ENCODE results near the gene LKAAEAR1. TPM values are rescaled to one million over a fixed set of nuclear protein-coding genes. Genes with fewer than 3 reads are reported as not detected.

Gene LKAAEAR1
- total and polyA plus RNA-seq, 9 of the 15 experiments (the other 6 are each of a cell fraction or from before 2014, with no cell fraction given): not detected

DNA sequence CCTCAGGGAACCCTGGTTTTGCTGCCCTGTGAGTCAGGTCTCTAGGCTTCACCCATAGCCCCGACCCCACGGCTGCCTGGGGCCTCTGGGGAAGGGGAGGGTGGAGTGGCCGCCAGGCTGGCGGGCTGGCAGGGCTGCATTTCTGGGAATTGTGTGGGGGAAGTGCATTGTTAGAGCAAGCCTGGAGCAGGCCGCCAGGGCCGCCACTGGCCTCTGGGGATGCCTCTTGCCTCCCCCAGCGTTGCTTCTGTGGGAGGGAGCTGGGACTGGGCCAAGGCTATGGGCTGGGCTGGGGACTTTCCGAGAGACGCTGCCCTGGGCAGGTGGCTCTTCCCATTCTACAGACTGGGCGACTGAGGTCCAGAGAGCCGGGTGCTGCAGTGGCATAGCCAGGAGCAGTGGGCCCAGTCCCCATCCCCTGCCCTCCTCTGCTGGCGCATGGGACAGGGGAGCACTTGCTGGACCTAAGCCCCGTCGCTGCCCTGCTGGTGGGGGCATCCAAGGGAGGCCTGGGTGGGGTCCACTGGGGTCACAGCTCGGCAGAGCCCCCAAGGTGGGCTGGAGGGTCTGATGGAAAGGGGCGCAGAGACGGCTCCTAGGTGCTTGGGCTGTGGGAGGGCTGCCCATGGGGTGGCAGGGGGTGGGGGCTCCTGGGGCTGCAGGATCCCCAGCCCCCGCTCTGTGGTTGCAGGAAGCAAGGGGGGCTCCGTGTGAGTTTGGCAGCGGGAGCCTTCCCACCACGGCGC lies 28.1 kb downstream of the LKAAEAR1 start (continued):
- TF ChIP-seq JUND (IDR thresholded peaks at IDR 0.05; ENCODE audit: borderline replicate concordance, low read depth, low read length) (no peak), JUND (tag; IDR thresholded peaks at IDR 0.05; ENCODE audit: borderline replicate concordance, low read depth, low read length) (no peak), ZFX (CRISPR knock-in tag; IDR thresholded peaks at IDR 0.05) (0 out of 2 replicates have a peak, but pooled peaks have one; percentile 13), BCOR (IDR thresholded peaks at IDR 0.05) (peak; percentile 92), DDX20 (tag; IDR thresholded peaks at IDR 0.05; ENCODE audit: low read depth) (no peak), POLR2AphosphoS5 (IDR thresholded peaks at IDR 0.05; ENCODE audit: control insufficient read depth, insufficient read depth, low read depth, low read length) (no peak)

- Histone ChIP-seq H3K4me2 (ENCODE audit: insufficient read depth, low read length) (no peak overlapping the region), H3K9me3 (replicated peaks; ENCODE audit: control insufficient read depth, insufficient read depth, low read depth, low read length) (no peaks in the 10 kb centered on the region), H3K4me3 (no peak overlapping the region), H4K20me1 (replicated peaks; ENCODE audit: control insufficient read depth, insufficient read depth, low read length) (no peaks in the 10 kb centered on the region), H3K9ac (ENCODE audit: insufficient read depth in 1 of 2, low read depth in 2 of 2, low read length in 2 of 2) (peak overlapping the region in 1 of 2 experiments; percentile 77; a peak in 3 of 4 replicates), H3K27me3 (ENCODE audit: control insufficient read depth in 2 of 2, insufficient read depth in 2 of 2, low read length in 2 of 2) (no peaks in the 10 kb centered on the region), H2AFZ (ENCODE audit: low read depth, low read length) (no peak overlapping the region), H3K9me1 (ENCODE audit: control insufficient read depth, insufficient read depth, low read length) (no peaks in the 10 kb centered on the region), H3K27ac (ENCODE audit: extremely low read depth, low read depth, low read length) (peak overlapping the region; percentile 37; the same call in 1 of the 3 replicates), H3K4me1 (replicated peaks in 1 of 2; ENCODE audit: control insufficient read depth in 2 of 2, insufficient read depth in 2 of 2, low read length in 2 of 2) (peaks cover 22 to 78% of the 10 kb centered on the region in 2 experiments), H3K79me2 (ENCODE audit: control insufficient read depth, insufficient read depth, low read length) (no peaks in the 10 kb centered on the region), H3K36me3 (ENCODE audit: control insufficient read depth, insufficient read depth, low read length) (no peaks in the 10 kb centered on the region)
- ChIA-PET POLR2A (interaction anchor here (1.5 kb wide), 1 partner anchor 17 kb away, joined by 7 read pairs; no protein-coding TSS in a partner anchor), CTCF (ENCODE audit: low intra/inter-chr PET ratio) (no interaction called here)
- DNase-seq (ENCODE audit: extremely low read depth in 1 of 4, low spot score in 3 of 4): no peak
- in situ Hi-C loops (cut with MboI): no loop called here
- FAIRE-seq: no peak
- ATAC-seq: no peak
- BruUV-seq (replicated peaks): no TSS peak
- WGBS (ENCODE audit: insufficient coverage, low coverage, missing lambda C conversion rate): 84% methylated on average over 6 of the region's 9 CpGs
- intact Hi-C loops (cut with micrococcal nuclease): loop anchor here (2.0 kb wide), 1 partner anchor 17 kb away; no protein-coding TSS in a partner anchor
- TF ChIP-seq PHB (CRISPR knock-in tag; IDR thresholded peaks at IDR 0.05): no peak
- TF ChIP-seq ZNF696 (CRISPR knock-in tag; conservative IDR thresholded peaks at IDR 0.05): no peak
- TF ChIP-seq ZNF347 (CRISPR knock-in tag; IDR thresholded peaks at IDR 0.05; ENCODE audit: low read depth): no peak
- no peak for TF ChIP-seq NEUROD1 (IDR thresholded peaks at IDR 0.05; ENCODE audit: borderline replicate concordance, low read depth, low read length, partially characterized antibody)
- TF ChIP-seq RCOR1 (IDR thresholded peaks at IDR 0.05; ENCODE audit: borderline replicate concordance in 1 of 2, low read depth in 2 of 2, low read length in 2 of 2): peak in 1 of 2 experiments; percentile 25; a peak in 1 of 4 replicates
- peak; percentile 59 to 77 for TF ChIP-seq KDM1A (IDR thresholded peaks at IDR 0.05)
- TF ChIP-seq MIER1 (IDR thresholded peaks at IDR 0.05; ENCODE audit: low read depth): no peak
- TF ChIP-seq MED1 (CRISPR knock-in tag; IDR thresholded peaks at IDR 0.05; ENCODE audit: borderline replicate concordance): no peak
- TF ChIP-seq ZNF224 (CRISPR knock-in tag; IDR thresholded peaks at IDR 0.05): no peak
- peak; percentile 83 for TF ChIP-seq BCOR (IDR thresholded peaks at IDR 0.05)
- no peak for TF ChIP-seq PRDM10 (IDR thresholded peaks at IDR 0.05; ENCODE audit: partially characterized antibody)
Measured at GRCh38 chr20:64055396-64055892, 28.8 kb downstream of the LKAAEAR1 start.

Measured in K562 (cell line).